Subcutaneous adipose tissue (tissue), 4 donors: ENCODE results near the gene PLBD1. TPM values are rescaled to one million over a fixed set of nuclear protein-coding genes. Genes with fewer than 3 reads are reported as not detected.

ENCODE experiments used
- CTCF ChIP-seq: fragments of 450-650 bp; IDR thresholded peaks from one replicate; pipeline ENCODE4 v1.5.1; 2016; ENCODE audit warnings: low read depth, mild to moderate bottlenecking, control low read depth, antibody characterized with exemption, moderate library complexity
- small RNA-seq: library from RNA; depleted of rRNA; stranded (forward); fragments of <200 nt; gene quantifications from one replicate; pipeline ENCODE3, GENCODE V24; 2016
- total RNA-seq, 4 donors: library from RNA; depleted of rRNA; stranded (reverse); fragments of >200 nt; gene quantifications; one replicate each; pipeline ENCODE4 v1.1.0, GENCODE V29; 2016

The PLBD1 gene
- total RNA-seq, 4 donors from 2014 or later = 16.2 to 63.9 (median 21.7) TPM

- no peak for TF ChIP-seq CTCF
Observed at GRCh38 chr12:14471497-14471896, 96.2 kb downstream of the PLBD1 start.

- no peak for TF ChIP-seq CTCF
Observed at GRCh38 chr12:14460212-14460841, 107.4 kb downstream of the PLBD1 start.

- TF ChIP-seq CTCF = no peak
Observed at GRCh38 chr12:14454098-14454907, 113.4 kb downstream of the PLBD1 start.

Small RNAs within 50 kb of the gene (small RNA-seq; reads per million reads assigned to genes)
- not detected for gene RN7SKP134

Other genes with a start within 250 kb of the PLBD1 start
- gene ATF7IP, start 202.2 kb downstream of the PLBD1 start, total RNA-seq = 10 to 100 TPM; 53.7 to 70.3 (median 56.3) TPM
- under 1 TPM in 1 of 4 donors, not detected in 3; 0.17 TPM for gene GUCY2C, start 128.7 kb upstream of the PLBD1 start, total RNA-seq
- 10 to 100 TPM; 13.3 to 29.2 (median 20.6) TPM for gene WBP11, start 235.6 kb upstream of the PLBD1 start, total RNA-seq
- 1 to 10 TPM in 3 of 4 donors, under 1 TPM in 1; 0.34 to 2.0 (median 1.4) TPM for gene C12orf60, start 235.8 kb upstream of the PLBD1 start, total RNA-seq
- gene SMCO3, start 246.3 kb upstream of the PLBD1 start, total RNA-seq = under 1 TPM in 1 of 4 donors, not detected in 3; 0.75 TPM